ENCODE measurements around the gene TRAT1. TPM values are rescaled to one million over a fixed set of nuclear protein-coding genes. Genes with fewer than 3 reads are reported as not detected.

Gene TRAT1
- total RNA-seq, 1 experiment from 2014 or later, result 0.11 TPM

- H3K27me3 Mint-ChIP-seq (ENCODE audit: low read depth), result no peaks in the 10 kb centered on the region
- peaks cover 8% of the 10 kb centered on the region for H3K9me3 Mint-ChIP-seq
These were observed 4.2 kb upstream of the TRAT1 start for GRCh38 chr3:108818404-108818803.

DNA sequence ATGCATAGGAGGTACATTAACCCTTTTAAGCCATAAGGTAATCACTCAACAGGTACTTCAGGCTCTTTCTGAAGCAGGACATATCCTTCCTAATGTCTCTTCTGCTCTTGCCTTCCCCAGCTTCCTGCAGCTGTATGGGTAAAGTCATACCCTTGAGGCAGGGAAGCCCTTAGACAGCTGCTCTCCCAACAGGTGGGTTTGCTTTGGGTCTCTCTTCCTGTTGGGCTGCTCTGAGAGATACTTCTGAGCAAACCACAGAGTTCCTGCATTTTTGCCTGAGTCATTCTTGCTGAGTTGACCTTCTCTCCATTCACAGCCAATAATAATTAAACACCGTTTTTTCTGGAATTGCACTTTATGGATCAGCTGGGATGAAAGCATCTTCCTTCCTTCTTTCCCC, 2.0 kb upstream of the TRAT1 start:
- DNase-seq (ENCODE audit: low spot score) (no peak), ATAC-seq (no peak)
- Mint-ChIP-seq H3K36me3 (peaks cover 2% of the 10 kb centered on the region; the same call in 1 of the 2 replicates), H3K9me3 (peaks cover 1% of the 10 kb centered on the region; the same call in 1 of the 2 replicates), H3K4me3 (no peak overlapping the region), H3K4me1 (no peaks in the 10 kb centered on the region), H3K27ac (no peak overlapping the region), H3K27me3 (ENCODE audit: low read depth) (no peaks in the 10 kb centered on the region)
- ChIA-PET POLR2A (no interaction called here), CTCF (interaction anchor here (1.1 kb wide), 1 partner anchor 100 kb away, joined by 6 read pairs; no protein-coding TSS in a partner anchor)
- TF ChIP-seq, protein P1, sequence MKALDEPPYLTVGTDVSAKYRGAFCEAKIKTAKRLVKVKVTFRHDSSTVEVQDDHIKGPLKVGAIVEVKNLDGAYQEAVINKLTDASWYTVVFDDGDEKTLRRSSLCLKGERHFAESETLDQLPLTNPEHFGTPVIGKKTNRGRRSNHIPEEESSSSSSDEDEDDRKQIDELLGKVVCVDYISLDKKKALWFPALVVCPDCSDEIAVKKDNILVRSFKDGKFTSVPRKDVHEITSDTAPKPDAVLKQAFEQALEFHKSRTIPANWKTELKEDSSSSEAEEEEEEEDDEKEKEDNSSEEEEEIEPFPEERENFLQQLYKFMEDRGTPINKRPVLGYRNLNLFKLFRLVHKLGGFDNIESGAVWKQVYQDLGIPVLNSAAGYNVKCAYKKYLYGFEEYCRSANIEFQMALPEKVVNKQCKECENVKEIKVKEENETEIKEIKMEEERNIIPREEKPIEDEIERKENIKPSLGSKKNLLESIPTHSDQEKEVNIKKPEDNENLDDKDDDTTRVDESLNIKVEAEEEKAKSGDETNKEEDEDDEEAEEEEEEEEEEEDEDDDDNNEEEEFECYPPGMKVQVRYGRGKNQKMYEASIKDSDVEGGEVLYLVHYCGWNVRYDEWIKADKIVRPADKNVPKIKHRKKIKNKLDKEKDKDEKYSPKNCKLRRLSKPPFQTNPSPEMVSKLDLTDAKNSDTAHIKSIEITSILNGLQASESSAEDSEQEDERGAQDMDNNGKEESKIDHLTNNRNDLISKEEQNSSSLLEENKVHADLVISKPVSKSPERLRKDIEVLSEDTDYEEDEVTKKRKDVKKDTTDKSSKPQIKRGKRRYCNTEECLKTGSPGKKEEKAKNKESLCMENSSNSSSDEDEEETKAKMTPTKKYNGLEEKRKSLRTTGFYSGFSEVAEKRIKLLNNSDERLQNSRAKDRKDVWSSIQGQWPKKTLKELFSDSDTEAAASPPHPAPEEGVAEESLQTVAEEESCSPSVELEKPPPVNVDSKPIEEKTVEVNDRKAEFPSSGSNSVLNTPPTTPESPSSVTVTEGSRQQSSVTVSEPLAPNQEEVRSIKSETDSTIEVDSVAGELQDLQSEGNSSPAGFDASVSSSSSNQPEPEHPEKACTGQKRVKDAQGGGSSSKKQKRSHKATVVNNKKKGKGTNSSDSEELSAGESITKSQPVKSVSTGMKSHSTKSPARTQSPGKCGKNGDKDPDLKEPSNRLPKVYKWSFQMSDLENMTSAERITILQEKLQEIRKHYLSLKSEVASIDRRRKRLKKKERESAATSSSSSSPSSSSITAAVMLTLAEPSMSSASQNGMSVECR (CRISPR knock-in tag; IDR thresholded peaks at IDR 0.05; ENCODE audit: borderline replicate concordance), result no peak
- TF ChIP-seq MLX (CRISPR knock-in tag; IDR thresholded peaks at IDR 0.05) (no peak), ZNF219 (CRISPR knock-in tag; IDR thresholded peaks at IDR 0.05; ENCODE audit: borderline replicate concordance) (no peak), STAT6 (CRISPR knock-in tag; conservative IDR thresholded peaks at IDR 0.05; ENCODE audit: low read depth) (no peak), EMX1 (CRISPR knock-in tag; IDR thresholded peaks at IDR 0.05) (no peak), E2F5 (CRISPR knock-in tag; IDR thresholded peaks at IDR 0.05) (no peak), HMGA2 (CRISPR knock-in tag; IDR thresholded peaks at IDR 0.05) (no peak), KAT7 (CRISPR knock-in tag; IDR thresholded peaks at IDR 0.05; ENCODE audit: borderline replicate concordance) (no peak), ATF3 (CRISPR knock-in tag; conservative IDR thresholded peaks at IDR 0.05) (no peak), ZNF232 (CRISPR knock-in tag; IDR thresholded peaks at IDR 0.05) (no peak), IRF1 (CRISPR knock-in tag; IDR thresholded peaks at IDR 0.05) (no peak), CREM (CRISPR knock-in tag; IDR thresholded peaks at IDR 0.05) (no peak)
- TF ChIP-seq, protein P2, sequence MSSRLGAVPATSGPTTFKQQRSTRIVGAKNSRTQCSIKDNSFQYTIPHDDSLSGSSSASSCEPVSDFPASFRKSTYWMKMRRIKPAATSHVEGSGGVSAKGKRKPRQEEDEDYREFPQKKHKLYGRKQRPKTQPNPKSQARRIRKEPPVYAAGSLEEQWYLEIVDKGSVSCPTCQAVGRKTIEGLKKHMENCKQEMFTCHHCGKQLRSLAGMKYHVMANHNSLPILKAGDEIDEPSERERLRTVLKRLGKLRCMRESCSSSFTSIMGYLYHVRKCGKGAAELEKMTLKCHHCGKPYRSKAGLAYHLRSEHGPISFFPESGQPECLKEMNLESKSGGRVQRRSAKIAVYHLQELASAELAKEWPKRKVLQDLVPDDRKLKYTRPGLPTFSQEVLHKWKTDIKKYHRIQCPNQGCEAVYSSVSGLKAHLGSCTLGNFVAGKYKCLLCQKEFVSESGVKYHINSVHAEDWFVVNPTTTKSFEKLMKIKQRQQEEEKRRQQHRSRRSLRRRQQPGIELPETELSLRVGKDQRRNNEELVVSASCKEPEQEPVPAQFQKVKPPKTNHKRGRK (CRISPR knock-in tag; IDR thresholded peaks at IDR 0.05; ENCODE audit: borderline replicate concordance), result no peak
- TF ChIP-seq, protein P3, sequence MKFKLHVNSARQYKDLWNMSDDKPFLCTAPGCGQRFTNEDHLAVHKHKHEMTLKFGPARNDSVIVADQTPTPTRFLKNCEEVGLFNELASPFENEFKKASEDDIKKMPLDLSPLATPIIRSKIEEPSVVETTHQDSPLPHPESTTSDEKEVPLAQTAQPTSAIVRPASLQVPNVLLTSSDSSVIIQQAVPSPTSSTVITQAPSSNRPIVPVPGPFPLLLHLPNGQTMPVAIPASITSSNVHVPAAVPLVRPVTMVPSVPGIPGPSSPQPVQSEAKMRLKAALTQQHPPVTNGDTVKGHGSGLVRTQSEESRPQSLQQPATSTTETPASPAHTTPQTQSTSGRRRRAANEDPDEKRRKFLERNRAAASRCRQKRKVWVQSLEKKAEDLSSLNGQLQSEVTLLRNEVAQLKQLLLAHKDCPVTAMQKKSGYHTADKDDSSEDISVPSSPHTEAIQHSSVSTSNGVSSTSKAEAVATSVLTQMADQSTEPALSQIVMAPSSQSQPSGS (CRISPR knock-in tag; IDR thresholded peaks at IDR 0.05; ENCODE audit: borderline replicate concordance, low read depth), result no peak

More at GRCh38 chr3:108818404-108818803, 4.2 kb upstream of the TRAT1 start:
- CTCF ChIA-PET, result interaction anchor here (0.6 to 1.8 kb wide), 13 partner anchors 10 to 229 kb away, joined by 3 to 9 read pairs (median 3); partner anchors contain the start of genes CIP2A and DZIP3
- no peak overlapping the region for H3K4me3 Mint-ChIP-seq
- H3K36me3 Mint-ChIP-seq, result peaks cover 5% of the 10 kb centered on the region; the same call in 1 of the 2 replicates
- peak; percentile 99 for ATAC-seq
- no peak overlapping the region for H3K27ac Mint-ChIP-seq
- DNase-seq (ENCODE audit: low spot score), result peak; percentile 62
- TF ChIP-seq ZNF219 (CRISPR knock-in tag; IDR thresholded peaks at IDR 0.05; ENCODE audit: borderline replicate concordance) (no peak), CTCF (IDR thresholded peaks at IDR 0.05) (peak; percentile 25; the same call in 1 of the 2 replicates)
- no peaks in the 10 kb centered on the region for H3K4me1 Mint-ChIP-seq
- POLR2A ChIA-PET, result no interaction called here
